Brain pericyte (primary cell): ENCODE data around the gene PTPRE.
A peak's percentile ranks its signal among the peaks of the same experiment; 100 is the strongest.

Source experiments
- DNase-seq: peaks from one replicate; pipeline ENCODE4 v3.0.0-alpha.2; 2012; ENCODE audit warnings: low read depth, low spot score

Gene PTPRE

GRCh38 chr10:127998501-127999144 lies 91.7 kb downstream of the PTPRE start:
- no peak for DNase-seq

GRCh38 chr10:127999297-128000129 lies 92.6 kb downstream of the PTPRE start:
- DNase-seq: no peak

- no peak for DNase-seq
Observed at GRCh38 chr10:128000471-128001362, 93.8 kb downstream of the PTPRE start.

GRCh38 chr10:128001363-128001745 lies 94.5 kb downstream of the PTPRE start:
- no peak for DNase-seq

- no peak for DNase-seq
Observed at GRCh38 chr10:128001849-128002248, 94.9 kb downstream of the PTPRE start.

GRCh38 chr10:128003521-128003920 lies 96.6 kb downstream of the PTPRE start:
- DNase-seq: no peak

GRCh38 chr10:128005858-128006257 lies 99.0 kb downstream of the PTPRE start:
- DNase-seq: no peak

- no peak for DNase-seq
Observed at GRCh38 chr10:128007056-128007455, 100.2 kb downstream of the PTPRE start.

GRCh38 chr10:128007971-128008370 lies 101.1 kb downstream of the PTPRE start:
- DNase-seq: no peak

GRCh38 chr10:128008521-128009250 lies 101.8 kb downstream of the PTPRE start:
- DNase-seq: no peak

GRCh38 chr10:128009372-128010126 lies 102.6 kb downstream of the PTPRE start:
- no peak for DNase-seq

- DNase-seq: peak; percentile 45
Observed at GRCh38 chr10:128011059-128011979, 104.4 kb downstream of the PTPRE start.

- DNase-seq: no peak
Observed at GRCh38 chr10:128013626-128014025, 106.7 kb downstream of the PTPRE start.

- no peak for DNase-seq
Observed at GRCh38 chr10:128014236-128014635, 107.3 kb downstream of the PTPRE start.

- DNase-seq: no peak
Observed at GRCh38 chr10:128016423-128017060, 109.6 kb downstream of the PTPRE start.

GRCh38 chr10:128017822-128018221 lies 110.9 kb downstream of the PTPRE start:
- no peak for DNase-seq

- DNase-seq: no peak
Observed at GRCh38 chr10:128018236-128018635, 111.3 kb downstream of the PTPRE start.

- no peak for DNase-seq
Observed at GRCh38 chr10:128018691-128019090, 111.8 kb downstream of the PTPRE start.
